Muscle layer of colon (tissue), 2 donors: Measurements from ENCODE around the gene ATP23.

ENCODE experiments used
- H3K27ac ChIP-seq: one replicate; pipeline ENCODE4 v1.7.0; 2013; ENCODE audit warnings: low read depth, mild to moderate bottlenecking, low read length, moderate library complexity
- H3K27me3 ChIP-seq, 2 donors: one replicate each; pipeline ENCODE4 v1.7.0; 2013; ENCODE audit warnings: low read length in 2 of 2, mild to moderate bottlenecking in 2 of 2; ENCODE audit not compliant: insufficient read depth in 2 of 2, control insufficient read depth in 1 of 2
- H3K36me3 ChIP-seq: one replicate; pipeline ENCODE4 v1.7.0; 2013; ENCODE audit warnings: mild to moderate bottlenecking, low read length; ENCODE audit not compliant: insufficient read depth
- H3K4me1 ChIP-seq: one replicate; pipeline ENCODE4 v1.7.0; 2013; ENCODE audit warnings: mild to moderate bottlenecking, low read length; ENCODE audit not compliant: insufficient read depth
- H3K4me3 ChIP-seq, 2 donors: one replicate each; pipeline ENCODE4 v1.7.0; 2013; ENCODE audit warnings: low read length in 2 of 2, low read depth in 1 of 2, mild to moderate bottlenecking in 1 of 2, moderate library complexity in 1 of 2
- H3K9ac ChIP-seq: one replicate; pipeline ENCODE4 v1.7.0; 2013; ENCODE audit warnings: low read length
- H3K9me3 ChIP-seq: one replicate; pipeline ENCODE4 v1.7.0; 2013; ENCODE audit warnings: mild to moderate bottlenecking, low read length
- donor health status: abdominal sarcoma.
- donor health status: Adenocarcinoma of cecum.

The ATP23 gene

GRCh38 chr12:57927086-57927485, 14.3 kb upstream of the ATP23 start:
- H3K9ac ChIP-seq = no peak overlapping the region
- H3K27ac ChIP-seq = no peak overlapping the region
- no peaks in the 10 kb centered on the region for H3K27me3 ChIP-seq
- no peak overlapping the region for H3K4me3 ChIP-seq
- no peaks in the 10 kb centered on the region for H3K36me3 ChIP-seq
- no peaks in the 10 kb centered on the region for H3K9me3 ChIP-seq
- H3K4me1 ChIP-seq = no peaks in the 10 kb centered on the region

- H3K27ac ChIP-seq = no peak overlapping the region
Measured at GRCh38 chr12:57929092-57929830, 12.1 kb upstream of the ATP23 start.

GRCh38 chr12:57934819-57935218, 6.5 kb upstream of the ATP23 start:
- H3K36me3 ChIP-seq = no peaks in the 10 kb centered on the region
- H3K4me1 ChIP-seq = peaks cover 11% of the 10 kb centered on the region
- no peaks in the 10 kb centered on the region for H3K9me3 ChIP-seq
- no peaks in the 10 kb centered on the region for H3K27me3 ChIP-seq
- H3K27ac ChIP-seq = no peak overlapping the region
- H3K9ac ChIP-seq = no peak overlapping the region
- no peak overlapping the region for H3K4me3 ChIP-seq

More at GRCh38 chr12:57929092-57929830, 12.1 kb upstream of the ATP23 start:
- Histone ChIP-seq H3K4me1 (no peaks in the 10 kb centered on the region), H3K4me3 (no peak overlapping the region), H3K36me3 (no peaks in the 10 kb centered on the region), H3K9ac (no peak overlapping the region), H3K27me3 (no peaks in the 10 kb centered on the region), H3K9me3 (no peaks in the 10 kb centered on the region)

GRCh38 chr12:57935331-57935730, 6.0 kb upstream of the ATP23 start:
- Histone ChIP-seq H3K36me3 (no peaks in the 10 kb centered on the region), H3K9ac (peak overlapping the region; percentile 77), H3K9me3 (no peaks in the 10 kb centered on the region), H3K4me3 (peak overlapping the region; percentile 40 to 91), H3K27ac (peak overlapping the region; percentile 75), H3K27me3 (no peaks in the 10 kb centered on the region), H3K4me1 (peaks cover 11% of the 10 kb centered on the region)

GRCh38 chr12:57935839-57936512, 5.4 kb upstream of the ATP23 start:
- Histone ChIP-seq H3K9ac (peak overlapping the region; percentile 77), H3K9me3 (no peaks in the 10 kb centered on the region), H3K36me3 (no peaks in the 10 kb centered on the region), H3K4me3 (peak overlapping the region; percentile 40 to 91), H3K4me1 (peaks cover 17% of the 10 kb centered on the region), H3K27me3 (no peaks in the 10 kb centered on the region), H3K27ac (peak overlapping the region; percentile 75)

- H3K36me3 ChIP-seq = no peaks in the 10 kb centered on the region
- H3K27me3 ChIP-seq = no peaks in the 10 kb centered on the region
- H3K9me3 ChIP-seq = no peaks in the 10 kb centered on the region
- H3K4me1 ChIP-seq = peaks cover 17% of the 10 kb centered on the region
- peak overlapping the region in 1 of 2 donors; percentile 91 for H3K4me3 ChIP-seq
- peak overlapping the region; percentile 75 for H3K27ac ChIP-seq
- H3K9ac ChIP-seq = no peak overlapping the region
Measured at GRCh38 chr12:57936513-57936883, 4.9 kb upstream of the ATP23 start.

GRCh38 chr12:57939291-57939690, 2.1 kb upstream of the ATP23 start:
- no peak overlapping the region for H3K27ac ChIP-seq
- no peak overlapping the region for H3K4me3 ChIP-seq

GRCh38 chr12:57940052-57940914, 1.1 kb upstream of the ATP23 start:
- peaks cover 15% of the 10 kb centered on the region for H3K4me1 ChIP-seq
- H3K9me3 ChIP-seq = no peaks in the 10 kb centered on the region
- peak overlapping the region; percentile 83 for H3K27ac ChIP-seq
- H3K27me3 ChIP-seq = no peaks in the 10 kb centered on the region
- H3K36me3 ChIP-seq = no peaks in the 10 kb centered on the region
- H3K4me3 ChIP-seq = peak overlapping the region; percentile 55 to 89
- peak overlapping the region; percentile 87 for H3K9ac ChIP-seq

More at GRCh38 chr12:57939291-57939690, 2.1 kb upstream of the ATP23 start:
- H3K9ac ChIP-seq = no peak overlapping the region
- no peaks in the 10 kb centered on the region for H3K36me3 ChIP-seq
- H3K27me3 ChIP-seq = no peaks in the 10 kb centered on the region
- H3K4me1 ChIP-seq = peaks cover 21% of the 10 kb centered on the region
- H3K9me3 ChIP-seq = no peaks in the 10 kb centered on the region

GRCh38 chr12:57940915-57941164, 527 bp upstream of the ATP23 start:
- peak overlapping the region; percentile 87 for H3K9ac ChIP-seq
- H3K27me3 ChIP-seq = no peaks in the 10 kb centered on the region
- peak overlapping the region; percentile 55 to 89 for H3K4me3 ChIP-seq
- H3K4me1 ChIP-seq = peaks cover 14% of the 10 kb centered on the region
- no peaks in the 10 kb centered on the region for H3K9me3 ChIP-seq
- H3K36me3 ChIP-seq = no peaks in the 10 kb centered on the region
- peak overlapping the region; percentile 83 for H3K27ac ChIP-seq

- Histone ChIP-seq H3K9ac (no peak overlapping the region), H3K27me3 (no peaks in the 10 kb centered on the region), H3K27ac (no peak overlapping the region), H3K36me3 (no peaks in the 10 kb centered on the region), H3K4me1 (peaks cover 10% of the 10 kb centered on the region), H3K4me3 (no peak overlapping the region), H3K9me3 (no peaks in the 10 kb centered on the region)
Measured at GRCh38 chr12:57943438-57944080, 2.2 kb downstream of the ATP23 start.
